KMS-11 (cell line): ENCODE data around the gene SYTL3.
A peak's percentile ranks its signal among the peaks of the same experiment; 100 is the strongest.

Experiments used
- H2AFZ ChIP-seq: fragments of 200-600 bp; sonication (generic); 2 replicates; pipeline ENCODE4 v1.6.1; 2016; ENCODE audit warnings: antibody characterized with exemption, mixed run types, low read depth
- H3K27ac ChIP-seq: fragments of 200-600 bp; sonication (generic); 2 replicates; pipeline ENCODE4 v1.6.1; 2016; ENCODE audit warnings: mild to moderate bottlenecking, mixed run types
- H3K27me3 ChIP-seq: fragments of 200-600 bp; sonication (generic); 2 replicates; pipeline ENCODE4 v1.6.1; 2017; ENCODE audit warnings: mild to moderate bottlenecking, low read depth, mixed run types, moderate library complexity; ENCODE audit not compliant: insufficient read depth
- H3K36me3 ChIP-seq: fragments of 200-600 bp; sonication (generic); 2 replicates; pipeline ENCODE4 v1.6.1; 2017; ENCODE audit warnings: mild to moderate bottlenecking, mixed run types; ENCODE audit not compliant: insufficient read depth
- H3K4me1 ChIP-seq: fragments of 200-600 bp; sonication (generic); 2 replicates; pipeline ENCODE4 v1.6.1; 2016; ENCODE audit warnings: mild to moderate bottlenecking, low read depth, mixed run types; ENCODE audit not compliant: poor library complexity, severe bottlenecking
- H3K4me2 ChIP-seq: fragments of 200-600 bp; sonication (generic); 2 replicates; pipeline ENCODE4 v1.7.0; 2016; ENCODE audit warnings: mild to moderate bottlenecking, mixed run types
- H3K4me3 ChIP-seq: fragments of 200-600 bp; sonication (generic); IDR thresholded peaks from 2 replicates; pipeline ENCODE4 v1.6.1; 2017; ENCODE audit warnings: low read depth, low read length, mixed read lengths; ENCODE audit not compliant: insufficient read depth
- H3K79me2 ChIP-seq: fragments of 200-600 bp; sonication (generic); 2 replicates; pipeline ENCODE4 v1.6.1; 2016; ENCODE audit warnings: low read depth, mixed run types; ENCODE audit not compliant: insufficient read depth
- H3K9ac ChIP-seq: fragments of 200-600 bp; sonication (generic); 2 replicates; pipeline ENCODE4 v1.6.1; 2016; ENCODE audit warnings: mild to moderate bottlenecking, mixed run types
- H4K20me1 ChIP-seq: fragments of 200-600 bp; sonication (generic); 2 replicates; pipeline ENCODE4 v1.6.1; 2016; ENCODE audit warnings: mild to moderate bottlenecking, mixed run types; ENCODE audit not compliant: insufficient read depth
- TF ChIP-seq, protein P1 (sequence below): fragments of 200-600 bp; sonication (generic); conservative IDR thresholded peaks from 2 replicates; pipeline ENCODE4 v1.6.1; 2017; ENCODE audit warnings: low read depth, mild to moderate bottlenecking, antibody characterized with exemption, low read length, moderate library complexity, mixed read lengths

Gene SYTL3

GRCh38 chr6:158640519-158640918 lies 9.3 kb upstream of the SYTL3 start:
- TF ChIP-seq, protein P1, sequence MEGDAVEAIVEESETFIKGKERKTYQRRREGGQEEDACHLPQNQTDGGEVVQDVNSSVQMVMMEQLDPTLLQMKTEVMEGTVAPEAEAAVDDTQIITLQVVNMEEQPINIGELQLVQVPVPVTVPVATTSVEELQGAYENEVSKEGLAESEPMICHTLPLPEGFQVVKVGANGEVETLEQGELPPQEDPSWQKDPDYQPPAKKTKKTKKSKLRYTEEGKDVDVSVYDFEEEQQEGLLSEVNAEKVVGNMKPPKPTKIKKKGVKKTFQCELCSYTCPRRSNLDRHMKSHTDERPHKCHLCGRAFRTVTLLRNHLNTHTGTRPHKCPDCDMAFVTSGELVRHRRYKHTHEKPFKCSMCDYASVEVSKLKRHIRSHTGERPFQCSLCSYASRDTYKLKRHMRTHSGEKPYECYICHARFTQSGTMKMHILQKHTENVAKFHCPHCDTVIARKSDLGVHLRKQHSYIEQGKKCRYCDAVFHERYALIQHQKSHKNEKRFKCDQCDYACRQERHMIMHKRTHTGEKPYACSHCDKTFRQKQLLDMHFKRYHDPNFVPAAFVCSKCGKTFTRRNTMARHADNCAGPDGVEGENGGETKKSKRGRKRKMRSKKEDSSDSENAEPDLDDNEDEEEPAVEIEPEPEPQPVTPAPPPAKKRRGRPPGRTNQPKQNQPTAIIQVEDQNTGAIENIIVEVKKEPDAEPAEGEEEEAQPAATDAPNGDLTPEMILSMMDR: no peak
- no peak overlapping the region for H3K4me3 ChIP-seq
- H3K4me2 ChIP-seq: no peak overlapping the region
- H4K20me1 ChIP-seq: no peaks in the 10 kb centered on the region
- no peak overlapping the region for H3K27ac ChIP-seq
- peaks cover 15% of the 10 kb centered on the region for H3K4me1 ChIP-seq
- H3K79me2 ChIP-seq: peaks cover 5% of the 10 kb centered on the region; the same call in 1 of the 2 replicates
- no peak overlapping the region for H2AFZ ChIP-seq
- H3K27me3 ChIP-seq: no peaks in the 10 kb centered on the region
- H3K9ac ChIP-seq: no peak overlapping the region
- no peaks in the 10 kb centered on the region for H3K36me3 ChIP-seq

GRCh38 chr6:158642097-158642601 lies 7.7 kb upstream of the SYTL3 start:
- Histone ChIP-seq H4K20me1 (no peaks in the 10 kb centered on the region), H2AFZ (no peak overlapping the region), H3K27ac (no peak overlapping the region), H3K4me2 (no peak overlapping the region), H3K4me1 (peaks cover 15% of the 10 kb centered on the region), H3K9ac (no peak overlapping the region), H3K36me3 (no peaks in the 10 kb centered on the region), H3K27me3 (no peaks in the 10 kb centered on the region), H3K4me3 (no peak overlapping the region), H3K79me2 (peaks cover 5% of the 10 kb centered on the region; the same call in 1 of the 2 replicates)
- TF ChIP-seq, protein P1: no peak

DNA sequence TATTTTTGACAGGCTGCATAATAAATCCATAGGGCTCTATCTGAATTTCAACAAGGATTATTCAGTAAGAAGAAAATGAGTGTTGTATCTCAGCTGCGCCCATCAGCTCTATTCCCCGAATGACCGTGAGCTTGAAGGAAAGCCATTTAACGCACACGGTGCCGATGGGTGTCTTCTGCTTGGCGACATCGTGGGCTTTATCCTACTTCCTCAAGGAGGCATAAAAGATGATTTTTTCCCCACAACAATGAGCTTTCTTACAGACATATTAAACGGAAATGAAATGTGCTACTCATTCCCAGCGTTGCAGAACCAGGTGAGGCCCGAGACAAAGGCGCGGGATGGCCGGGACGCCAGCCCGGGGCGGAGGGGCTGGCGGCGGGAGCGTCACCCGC lies 6.0 kb upstream of the SYTL3 start:
- TF ChIP-seq, protein P1: no peak
- no peak overlapping the region for H3K4me3 ChIP-seq
- H4K20me1 ChIP-seq: no peaks in the 10 kb centered on the region
- H3K27ac ChIP-seq: no peak overlapping the region
- H3K9ac ChIP-seq: peak overlapping the region; percentile 66
- H3K36me3 ChIP-seq: no peaks in the 10 kb centered on the region
- peak overlapping the region; percentile 88; the same call in 1 of the 2 replicates for H2AFZ ChIP-seq
- peak overlapping the region; percentile 78 for H3K4me2 ChIP-seq
- H3K4me1 ChIP-seq: peaks cover 15% of the 10 kb centered on the region
- H3K79me2 ChIP-seq: peaks cover 5% of the 10 kb centered on the region; the same call in 1 of the 2 replicates
- no peaks in the 10 kb centered on the region for H3K27me3 ChIP-seq

- Histone ChIP-seq H3K9ac (peak within 1 kb of the TSS; percentile 66), H3K4me2 (peak within 1 kb of the TSS; percentile 78), H3K36me3 (no peaks in the 10 kb centered on the region), H2AFZ (peak within 1 kb of the TSS; percentile 88), H3K79me2 (peaks cover 5% of the 10 kb centered on the region; the same call in 1 of the 2 replicates), H4K20me1 (no peaks in the 10 kb centered on the region), H3K27ac (peak within 1 kb of the TSS; percentile 30; the same call in 1 of the 2 replicates), H3K27me3 (no peaks in the 10 kb centered on the region), H3K4me1 (peaks cover 15% of the 10 kb centered on the region), H3K4me3 (no peak within 1 kb of the TSS)
- TF ChIP-seq, protein P1: no peak
These were observed 5.4 kb upstream of the SYTL3 start, which contains the start of gene DYNLT1 for GRCh38 chr6:158644231-158645063. DYNLT1 (minus strand) TSS chr6:158644743; CDS start chr6:158644708, 35 bp downstream.
